Activated CD8-positive, alpha-beta memory T cell treated with anti-CD3 and anti-CD28 coated beads for 4 hours (primary cell): ENCODE data around the gene CP.

Experiments used
- DNase-seq, 2 donors: peaks; one replicate each; pipeline ENCODE4 v3.0.0-alpha.2; 2020; ENCODE audit warnings: low read depth in 2 of 2

The CP gene

GRCh38 chr3:149186219-149186618, 35.4 kb downstream of the CP start:
- no peak for DNase-seq

GRCh38 chr3:149181182-149181581, 40.4 kb downstream of the CP start:
- no peak for DNase-seq

- DNase-seq: no peak
These were observed 41.5 kb downstream of the CP start for GRCh38 chr3:149180057-149180573.

- no peak for DNase-seq
These were observed 42.4 kb downstream of the CP start for GRCh38 chr3:149179220-149179619.

- DNase-seq: no peak
These were observed 44.5 kb downstream of the CP start for GRCh38 chr3:149177122-149177521.

GRCh38 chr3:149174901-149175300, 46.7 kb downstream of the CP start:
- DNase-seq: no peak

GRCh38 chr3:149170672-149171071, 51.0 kb downstream of the CP start:
- no peak for DNase-seq

- no peak for DNase-seq
These were observed 53.7 kb downstream of the CP start for GRCh38 chr3:149167898-149168297.

- DNase-seq: no peak
These were observed 58.6 kb downstream of the CP start for GRCh38 chr3:149163066-149163465.

- DNase-seq: no peak
These were observed 59.6 kb downstream of the CP start for GRCh38 chr3:149162007-149162406.

GRCh38 chr3:149160754-149161300, 60.8 kb downstream of the CP start:
- no peak for DNase-seq

GRCh38 chr3:149153402-149153801, 68.2 kb downstream of the CP start:
- no peak for DNase-seq

- DNase-seq: no peak
These were observed 69.2 kb downstream of the CP start for GRCh38 chr3:149152420-149152819.

GRCh38 chr3:149151843-149152242, 69.8 kb downstream of the CP start:
- no peak for DNase-seq

GRCh38 chr3:149150436-149150835, 71.2 kb downstream of the CP start:
- DNase-seq: no peak

- no peak for DNase-seq
These were observed 75.7 kb downstream of the CP start for GRCh38 chr3:149145974-149146373.

GRCh38 chr3:149145356-149145755, 76.3 kb downstream of the CP start:
- no peak for DNase-seq

GRCh38 chr3:149142682-149143081, 78.9 kb downstream of the CP start:
- DNase-seq: no peak

GRCh38 chr3:149134575-149134974, 87.1 kb downstream of the CP start:
- no peak for DNase-seq

- no peak for DNase-seq
These were observed 90.0 kb downstream of the CP start for GRCh38 chr3:149131589-149131988.

- peak; percentile 62 for DNase-seq
These were observed 92.1 kb downstream of the CP start, which contains the start of gene HPS3 for GRCh38 chr3:149129326-149130205. HPS3 (plus strand) TSS chr3:149129638; CDS start chr3:149129724, 86 bp downstream.

GRCh38 chr3:149128821-149129220, 92.8 kb downstream of the CP start:
- no peak for DNase-seq
